ENCODE results near the gene BTBD6.
A peak's percentile ranks its signal among the peaks of the same experiment; 100 is the strongest.

The BTBD6 gene

GRCh38 chr14:105241641-105242040 is 6.7 kb upstream of the BTBD6 start:
- no peak for DNase-seq

- DNase-seq = no peak
These were observed 4.0 kb upstream of the BTBD6 start for GRCh38 chr14:105244334-105244733.

- DNase-seq = no peak
These were observed 1.3 kb upstream of the BTBD6 start for GRCh38 chr14:105247026-105247425.

- DNase-seq = no peak
These were observed 492 bp upstream of the BTBD6 start for GRCh38 chr14:105247715-105248367.

GRCh38 chr14:105249182-105250007 is 1.1 kb downstream of the BTBD6 start:
- DNase-seq = no peak

GRCh38 chr14:105250008-105250366 is 1.7 kb downstream of the BTBD6 start:
- no peak for DNase-seq

GRCh38 chr14:105250986-105251385 is 2.7 kb downstream of the BTBD6 start:
- no peak for DNase-seq

- no peak for DNase-seq
These were observed 3.6 kb downstream of the BTBD6 start for GRCh38 chr14:105251920-105252319.

- no peak for DNase-seq
These were observed 4.4 kb downstream of the BTBD6 start for GRCh38 chr14:105252552-105253328.

- DNase-seq = no peak
These were observed 5.0 kb downstream of the BTBD6 start for GRCh38 chr14:105253329-105253682.

- DNase-seq = peak in 1 of 2 donors; percentile 1
These were observed 6.7 kb downstream of the BTBD6 start for GRCh38 chr14:105255021-105255507.

- DNase-seq = no peak
These were observed 8.1 kb downstream of the BTBD6 start for GRCh38 chr14:105256292-105256960.

GRCh38 chr14:105257464-105257863 is 9.1 kb downstream of the BTBD6 start:
- no peak for DNase-seq

GRCh38 chr14:105258846-105259245 is 10.5 kb downstream of the BTBD6 start:
- no peak for DNase-seq

GRCh38 chr14:105260959-105261358 is 12.6 kb downstream of the BTBD6 start:
- no peak for DNase-seq

- DNase-seq = no peak
These were observed 13.4 kb downstream of the BTBD6 start for GRCh38 chr14:105261781-105262180.

- no peak for DNase-seq
These were observed 19.7 kb downstream of the BTBD6 start for GRCh38 chr14:105267820-105268548.

GRCh38 chr14:105268736-105269354 is 20.5 kb downstream of the BTBD6 start:
- no peak for DNase-seq

GRCh38 chr14:105269405-105269804 is 21.1 kb downstream of the BTBD6 start:
- no peak for DNase-seq

GRCh38 chr14:105271224-105271890 is 23.0 kb downstream of the BTBD6 start:
- no peak for DNase-seq

GRCh38 chr14:105272623-105273022 is 24.3 kb downstream of the BTBD6 start:
- DNase-seq = no peak

All from inflammatory macrophage treated with lipopolysaccharide for 1 hour (primary cell).